Large intestine (tissue), 3 donors: ENCODE data around the gene DNAJC30. TPM values are rescaled to one million over a fixed set of nuclear protein-coding genes. Genes with fewer than 3 reads are reported as not detected.
"Not testable (repeated sequence)": the region's sequence is repeated elsewhere in the genome, so short reads cannot be mapped to it uniquely, and the experiment has no call there.

Experiments used
- DNase-seq, 2 donors: peaks; one replicate each; pipeline versions ENCODE4 v3.0.0 to v3.0.0-alpha.2; 2013
- H3K27ac ChIP-seq: one replicate; pipeline ENCODE4 v1.5.1; 2013; ENCODE audit warnings: low read length
- H3K27me3 ChIP-seq: 2 replicates; pipeline ENCODE4 v1.6.1; 2013; ENCODE audit warnings: low read length; ENCODE audit not compliant: control insufficient read depth, insufficient read depth
- H3K36me3 ChIP-seq: 2 replicates; pipeline ENCODE4 v1.6.1; 2013; ENCODE audit warnings: low read length; ENCODE audit not compliant: control insufficient read depth, insufficient read depth
- H3K4me1 ChIP-seq: one replicate; pipeline ENCODE4 v1.6.1; 2013; ENCODE audit warnings: low read length; ENCODE audit not compliant: control insufficient read depth, insufficient read depth
- H3K4me3 ChIP-seq: one replicate; pipeline ENCODE4 v1.5.1; 2013; ENCODE audit warnings: low read length
- H3K9me3 ChIP-seq: one replicate; pipeline ENCODE4 v1.6.1; 2013; ENCODE audit warnings: mild to moderate bottlenecking, low read depth, low read length, moderate library complexity; ENCODE audit not compliant: control insufficient read depth
- WGBS: methylation state at CpG from one replicate; pipeline ENCODE4 v1.1.5; 2013; ENCODE audit warnings: low lambda C conversion rate; ENCODE audit not compliant: insufficient coverage; 5-methylcytosine and 5-hydroxymethylcytosine counted together
- polyA plus RNA-seq: library from polyadenylated mRNA; unstranded; fragments of 120-200 nt; gene quantifications from one replicate; pipeline ENCODE4 v1.2.1, GENCODE V29; 2013

Gene DNAJC30
- polyA plus RNA-seq, 1 donor: 7.9 TPM

DNA sequence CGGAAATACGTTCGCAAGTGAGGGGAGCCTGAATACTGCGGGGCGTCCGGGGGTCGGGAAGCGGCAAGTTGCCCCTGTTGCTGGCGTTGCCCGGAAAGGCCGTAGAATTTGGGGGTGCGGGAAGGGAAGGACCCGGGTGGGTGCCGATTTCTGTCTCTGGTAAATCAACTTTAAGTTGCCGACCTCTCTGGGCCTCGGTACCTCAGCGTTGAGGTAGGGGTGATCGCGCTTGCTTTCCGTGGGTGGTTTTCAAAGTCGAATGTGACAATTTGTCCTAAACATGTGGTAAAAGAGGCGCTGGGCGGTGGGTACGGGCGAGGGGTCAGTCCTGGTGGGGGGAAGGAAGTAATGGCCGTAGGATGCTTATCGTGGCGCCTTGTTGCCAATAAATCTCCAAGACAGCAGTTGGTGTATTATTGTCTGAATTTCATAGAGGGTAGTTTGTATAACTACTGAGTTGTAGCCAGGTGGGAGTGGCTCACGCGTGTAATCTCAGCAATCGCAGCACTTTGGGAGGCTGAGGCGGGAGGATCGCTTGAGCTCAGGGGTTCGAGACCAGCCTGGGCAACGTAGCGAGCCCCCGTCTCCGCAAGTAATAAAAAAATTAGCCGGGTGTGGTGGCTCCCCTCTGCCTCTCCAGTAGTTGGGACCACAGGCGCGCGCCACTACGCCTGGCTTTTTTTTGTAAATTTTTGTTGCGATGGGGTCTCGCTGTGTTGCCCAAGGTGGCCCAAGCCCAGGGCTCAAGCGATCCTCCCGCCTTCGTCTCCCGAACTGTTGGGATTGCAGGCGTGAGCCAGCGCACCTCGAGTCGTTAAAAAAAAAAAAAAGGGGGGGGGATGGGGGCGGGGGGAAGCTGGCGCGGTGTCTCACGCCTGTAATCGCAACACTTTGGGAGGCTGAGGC, 788 bp upstream of the DNAJC30 start:
- no CpG with 5 or more reads among the region's 58 CpGs for WGBS
- H3K27ac ChIP-seq: peak overlapping the region; percentile 54
- H3K36me3 ChIP-seq: peaks cover 26% of the 10 kb centered on the region
- peak overlapping the region; percentile 99 for H3K4me3 ChIP-seq
- H3K27me3 ChIP-seq: no peaks in the 10 kb centered on the region
- H3K4me1 ChIP-seq: peaks cover 15% of the 10 kb centered on the region
- no peak for DNase-seq
- no peaks in the 10 kb centered on the region for H3K9me3 ChIP-seq

DNA sequence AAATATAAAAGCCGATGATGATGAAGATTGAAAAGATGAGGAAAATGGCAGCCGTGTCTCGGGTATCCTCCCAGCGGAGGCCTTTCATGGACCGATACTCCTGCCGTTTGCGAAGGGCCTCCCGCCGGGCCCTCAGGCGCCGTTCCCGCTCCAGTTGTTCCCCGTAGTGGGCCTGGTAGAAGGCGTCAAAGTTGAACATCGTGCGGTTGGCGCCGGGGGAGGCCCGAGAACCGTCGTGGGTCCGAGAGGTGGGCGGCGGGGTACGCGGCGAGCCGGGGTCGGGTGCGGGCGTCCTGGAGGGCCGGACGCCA, 553 bp downstream of the DNAJC30 start:
- Histone ChIP-seq H3K9me3 (no peaks in the 10 kb centered on the region), H3K4me1 (peaks cover 15% of the 10 kb centered on the region)

DNA sequence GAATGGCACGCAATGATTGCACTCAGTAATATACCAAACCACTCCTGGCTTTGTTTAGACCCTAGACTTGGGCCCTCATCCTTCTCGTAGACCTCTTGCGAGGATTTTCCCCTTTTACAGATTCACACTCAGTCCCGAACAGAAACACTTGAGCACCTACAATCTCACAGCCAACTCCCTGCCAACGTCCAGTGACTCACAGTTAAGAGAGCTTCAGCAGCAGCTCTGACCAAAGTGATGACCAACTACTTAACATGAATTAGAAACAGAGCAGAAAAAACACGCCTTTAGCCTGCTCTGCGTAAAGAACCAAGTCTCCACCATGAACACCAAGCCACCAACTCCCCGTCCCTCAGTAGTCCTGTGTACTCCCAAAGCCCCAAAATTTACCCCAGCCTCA, 2.2 kb downstream of the DNAJC30 start:
- H3K36me3 ChIP-seq: peaks cover 11% of the 10 kb centered on the region
- no peak for DNase-seq
- H3K4me1 ChIP-seq: peaks cover 15% of the 10 kb centered on the region
- H3K4me3 ChIP-seq: no peak overlapping the region
- H3K9me3 ChIP-seq: no peaks in the 10 kb centered on the region
- WGBS: no CpG with 5 or more reads among the region's 8 CpGs
- H3K27ac ChIP-seq: no peak overlapping the region
- H3K27me3 ChIP-seq: no peaks in the 10 kb centered on the region

More for the DNA sequence above, 553 bp downstream of the DNAJC30 start:
- DNase-seq: no peak
- Histone ChIP-seq H3K27me3 (no peaks in the 10 kb centered on the region), H3K27ac (peak overlapping the region; percentile 83), H3K36me3 (peaks cover 24% of the 10 kb centered on the region), H3K4me3 (peak overlapping the region; percentile 99)
- no CpG with 5 or more reads among the region's 33 CpGs for WGBS

DNA sequence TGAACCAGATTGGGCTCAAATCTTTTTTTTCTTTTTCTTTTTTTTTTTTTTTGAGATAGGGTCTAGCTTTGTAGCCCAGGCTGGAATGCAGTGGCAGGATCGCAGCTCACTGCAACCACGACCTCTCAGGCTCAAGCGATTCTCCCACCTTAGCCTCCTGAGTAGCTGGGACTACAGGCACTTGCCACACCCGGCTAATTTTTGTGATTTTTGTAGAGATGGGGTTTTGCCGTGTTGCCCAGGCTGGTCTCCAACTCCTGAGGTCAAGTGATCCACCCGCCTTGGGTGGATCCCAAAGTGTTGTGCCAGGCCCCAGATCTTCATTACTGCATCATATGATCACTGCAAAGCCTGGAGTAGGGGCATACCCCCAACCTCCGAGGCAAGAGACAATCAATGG, 2.8 kb downstream of the DNAJC30 start:
- H3K9me3 ChIP-seq: no peaks in the 10 kb centered on the region
- H3K4me1 ChIP-seq: peaks cover 15% of the 10 kb centered on the region
- no peaks in the 10 kb centered on the region for H3K27me3 ChIP-seq
- H3K36me3 ChIP-seq: peaks cover 11% of the 10 kb centered on the region
- no peak for DNase-seq
- WGBS: no CpG with 5 or more reads among the region's 7 CpGs
- H3K27ac ChIP-seq: no peak overlapping the region
- no peak overlapping the region for H3K4me3 ChIP-seq

DNA sequence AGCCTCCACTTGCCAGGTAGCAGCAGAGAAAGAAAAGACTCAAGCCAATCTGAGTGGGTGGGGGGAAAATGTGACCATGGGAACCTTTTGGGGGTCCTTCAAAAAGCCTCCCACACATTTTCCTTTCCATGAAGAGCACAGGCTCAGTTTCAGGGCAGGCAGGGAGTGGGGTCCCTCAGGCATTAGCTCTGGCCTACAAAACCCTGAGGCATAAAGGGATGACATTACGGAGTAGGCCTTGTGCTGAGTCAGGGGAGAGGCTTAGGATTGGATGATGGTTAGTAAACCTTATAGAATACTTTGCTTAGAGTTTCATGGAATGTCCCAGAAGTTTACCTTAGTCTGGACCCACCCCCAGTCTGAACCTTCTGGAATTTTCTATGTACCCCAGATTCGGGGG, 3.5 kb downstream of the DNAJC30 start:
- no peak for DNase-seq
- Histone ChIP-seq H3K27ac (no peak overlapping the region), H3K4me3 (no peak overlapping the region), H3K27me3 (no peaks in the 10 kb centered on the region), H3K9me3 (no peaks in the 10 kb centered on the region), H3K4me1 (peaks cover 15% of the 10 kb centered on the region), H3K36me3 (peaks cover 9% of the 10 kb centered on the region)
- WGBS: no CpG with 5 or more reads among the region's 2 CpGs

DNA sequence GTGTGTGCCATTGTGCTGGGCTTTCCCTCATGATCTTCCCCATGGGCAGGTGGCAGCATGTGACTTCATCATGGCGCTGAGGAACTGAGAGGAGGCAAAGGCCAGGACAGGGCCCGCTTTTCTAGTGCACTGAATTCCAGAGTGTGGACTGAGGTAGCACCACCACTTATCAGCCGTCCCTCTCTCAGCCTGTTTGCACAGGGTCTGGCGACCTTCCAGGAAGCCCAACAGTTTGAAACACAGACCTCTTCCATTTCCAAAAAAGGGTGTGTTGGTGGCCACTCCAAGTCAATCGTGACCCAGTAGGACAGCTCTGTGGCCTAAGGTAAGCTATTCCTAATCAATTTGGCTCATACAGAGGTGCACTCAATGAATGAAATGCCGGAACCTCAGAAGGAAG, 4.4 kb downstream of the DNAJC30 start:
- no peaks in the 10 kb centered on the region for H3K9me3 ChIP-seq
- H3K27ac ChIP-seq: no peak overlapping the region
- WGBS: no CpG with 5 or more reads among the region's 6 CpGs
- no peak for DNase-seq
- H3K4me1 ChIP-seq: peaks cover 12% of the 10 kb centered on the region
- H3K36me3 ChIP-seq: peaks cover 9% of the 10 kb centered on the region
- no peak overlapping the region for H3K4me3 ChIP-seq
- no peaks in the 10 kb centered on the region for H3K27me3 ChIP-seq

DNA sequence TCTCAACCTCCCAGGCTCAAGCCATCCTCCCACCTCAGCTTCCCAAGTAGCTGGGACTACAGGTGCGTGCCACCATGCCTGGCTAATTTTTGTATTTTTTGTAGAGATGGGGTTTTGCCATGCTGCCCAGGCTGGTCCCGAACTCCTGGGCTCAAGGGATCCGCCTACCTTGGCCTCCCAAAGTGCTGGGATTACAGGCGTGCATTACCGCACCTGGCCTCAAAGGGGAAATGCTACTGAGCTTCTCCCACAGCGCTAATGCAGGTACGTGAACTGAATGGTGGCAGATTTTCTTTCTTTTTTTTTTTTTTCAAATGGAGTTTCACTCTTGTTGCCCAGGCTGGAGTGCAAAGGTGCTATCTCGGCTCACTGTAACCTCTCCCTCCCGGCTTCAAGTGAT, 7.2 kb downstream of the DNAJC30 start:
- not testable (repeated sequence) for H3K4me3 ChIP-seq, H3K4me1 ChIP-seq, H3K27ac ChIP-seq, H3K9me3 ChIP-seq, H3K36me3 ChIP-seq, H3K27me3 ChIP-seq
- WGBS: no CpG with 5 or more reads among the region's 9 CpGs
- peak in 1 of 2 donors; percentile 36 for DNase-seq

DNA sequence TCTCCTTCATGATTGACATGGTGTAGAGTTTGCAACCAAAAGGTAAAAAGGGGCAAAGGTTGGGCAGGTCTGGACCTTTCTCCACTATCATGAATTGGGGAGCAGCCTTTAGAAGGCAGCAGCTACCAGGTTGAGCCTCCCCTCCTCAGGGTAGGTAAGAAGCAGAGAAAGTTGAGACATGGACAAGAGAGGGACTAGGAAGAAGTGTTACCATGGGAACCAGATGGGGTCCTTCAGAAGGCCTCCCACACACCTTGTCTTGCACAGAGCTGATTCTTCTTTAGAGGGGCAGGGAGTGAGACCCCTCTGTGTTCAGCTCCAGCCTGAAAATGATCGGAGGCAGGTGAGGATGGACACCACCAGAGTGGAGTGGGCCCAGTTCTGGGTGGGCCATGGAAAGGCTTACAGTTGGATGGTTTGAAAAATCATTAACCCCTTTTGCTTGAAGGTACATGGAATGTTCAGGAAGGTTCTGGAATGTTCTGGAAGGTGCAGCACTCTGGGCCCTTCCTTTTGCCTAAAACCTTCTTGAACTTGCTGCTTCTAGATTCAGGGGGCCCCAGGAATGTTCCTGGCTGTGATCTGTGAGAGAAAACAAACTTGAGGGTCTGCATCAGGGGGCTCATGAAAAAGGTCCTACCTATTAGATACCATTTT, 8.7 kb downstream of the DNAJC30 start:
- no peaks in the 10 kb centered on the region for H3K27me3 ChIP-seq
- no peaks in the 10 kb centered on the region for H3K9me3 ChIP-seq
- no peaks in the 10 kb centered on the region for H3K4me1 ChIP-seq
- WGBS: no CpG with 5 or more reads among the region's 1 CpG
- H3K36me3 ChIP-seq: peaks cover 7% of the 10 kb centered on the region
- H3K4me3 ChIP-seq: no peak overlapping the region
- H3K27ac ChIP-seq: no peak overlapping the region
- no peak for DNase-seq

DNA sequence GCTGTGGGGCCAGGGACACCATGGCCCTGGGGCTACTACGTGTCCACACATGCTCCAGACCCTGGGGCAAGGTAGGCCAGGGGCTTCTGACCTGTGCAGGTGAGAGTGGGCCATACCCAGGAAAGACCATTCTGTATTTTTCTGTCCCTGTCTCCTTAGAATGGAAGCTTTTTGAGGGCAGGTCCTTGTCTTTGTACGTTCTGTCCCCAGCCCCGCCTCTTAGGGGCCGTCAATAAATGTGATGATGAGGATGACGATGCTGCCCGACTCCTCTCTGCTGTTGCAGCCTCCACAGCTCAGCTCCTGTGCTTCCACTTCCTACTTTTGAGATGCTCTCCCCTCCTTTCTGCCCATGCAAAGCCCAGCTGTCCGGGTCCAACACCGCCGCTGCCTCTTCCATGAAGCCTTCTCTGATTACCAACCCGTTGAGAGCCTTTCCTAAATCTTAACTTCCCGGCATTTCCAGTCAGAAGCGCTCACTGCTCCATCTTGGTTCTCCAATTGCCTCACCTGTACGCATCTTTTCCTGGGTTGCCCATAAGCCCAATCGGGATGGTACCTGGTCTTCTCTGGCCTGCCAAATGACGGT, 11.3 kb downstream of the DNAJC30 start:
- Histone ChIP-seq H3K4me1 (peaks cover 16% of the 10 kb centered on the region), H3K27ac (no peak overlapping the region), H3K9me3 (peaks cover 3% of the 10 kb centered on the region), H3K27me3 (no peaks in the 10 kb centered on the region), H3K4me3 (no peak overlapping the region), H3K36me3 (peaks cover 2% of the 10 kb centered on the region)
- WGBS: 90% methylated on average over 3 of the region's 15 CpGs
- no peak for DNase-seq

DNA sequence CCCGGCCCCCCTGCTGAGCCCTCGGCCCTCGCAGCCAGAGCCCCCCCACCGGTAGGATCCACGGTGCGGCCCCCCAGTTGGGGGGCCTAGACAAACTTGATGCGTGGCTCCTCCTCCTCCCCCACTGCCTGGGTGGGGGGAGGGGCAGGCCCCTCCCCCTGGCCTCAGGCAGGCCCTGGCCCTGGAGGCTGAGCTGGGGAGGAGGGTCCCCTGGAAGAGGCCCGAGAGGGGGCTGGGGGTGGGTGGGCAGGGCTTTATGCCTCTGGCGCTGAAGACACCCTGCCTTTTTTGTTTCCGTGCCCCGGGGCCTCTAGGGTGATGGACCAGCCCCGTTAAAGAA, 12.0 kb downstream of the DNAJC30 start:
- no peaks in the 10 kb centered on the region for H3K27me3 ChIP-seq
- peaks cover 16% of the 10 kb centered on the region for H3K4me1 ChIP-seq
- no peak overlapping the region for H3K27ac ChIP-seq
- peaks cover 2% of the 10 kb centered on the region for H3K36me3 ChIP-seq
- peaks cover 3% of the 10 kb centered on the region for H3K9me3 ChIP-seq
- H3K4me3 ChIP-seq: no peak overlapping the region
- no peak for DNase-seq
- WGBS: no CpG with 5 or more reads among the region's 12 CpGs
